TTC549 (cell line): ENCODE measurements around the gene GP9.
"Not testable (repeated sequence)": the region's sequence is repeated elsewhere in the genome, so short reads cannot be mapped to it uniquely, and the experiment has no call there.

ENCODE experiments used
- FAIRE-seq: peaks from 2 replicates; lab custom pipeline; 2012; peaks lifted over from hg19 to GRCh38; lab: Jason Lieb, UNC

Gene GP9

DNA sequence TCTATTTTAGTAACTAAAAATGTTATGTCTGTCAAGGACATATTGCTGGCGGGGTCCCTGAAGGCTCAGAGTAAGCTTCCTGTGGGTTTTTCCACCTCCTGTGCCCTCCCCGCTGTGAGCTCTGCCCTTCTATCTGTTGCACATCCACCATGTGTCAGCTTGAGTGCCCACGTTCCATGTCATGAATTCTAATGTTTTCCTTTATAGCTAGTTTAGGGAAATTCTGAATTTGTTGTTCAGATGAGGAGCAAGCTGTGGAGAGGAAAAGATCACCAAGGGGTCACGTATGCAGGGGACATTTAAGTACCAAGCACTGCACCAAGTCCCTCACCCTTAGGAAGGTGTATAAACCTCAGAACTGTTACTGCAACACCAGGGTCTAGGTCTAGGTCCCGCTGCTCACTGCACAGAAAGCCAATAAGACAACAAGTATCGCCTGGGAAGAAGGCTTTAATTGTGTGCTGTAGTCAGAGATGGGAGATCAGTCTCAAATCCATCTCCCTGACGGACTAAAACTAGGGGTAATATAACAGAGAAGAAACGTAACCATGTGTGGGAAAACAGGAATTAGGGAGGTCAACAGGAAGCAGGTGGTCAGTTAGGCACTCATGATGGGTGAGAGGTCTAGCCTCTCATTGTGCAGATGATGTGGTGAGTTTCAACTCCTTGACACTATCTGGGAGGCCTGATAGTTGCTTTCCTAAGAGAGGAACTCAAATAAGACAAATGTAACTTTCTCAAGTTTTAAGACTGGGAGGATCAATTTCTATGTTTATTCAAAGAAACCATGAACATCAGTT, 9.7 kb downstream of the GP9 start:
- FAIRE-seq: no peak

- FAIRE-seq: no peak
Observed at GRCh38 chr3:129077222-129077621, 16.6 kb downstream of the GP9 start.

DNA sequence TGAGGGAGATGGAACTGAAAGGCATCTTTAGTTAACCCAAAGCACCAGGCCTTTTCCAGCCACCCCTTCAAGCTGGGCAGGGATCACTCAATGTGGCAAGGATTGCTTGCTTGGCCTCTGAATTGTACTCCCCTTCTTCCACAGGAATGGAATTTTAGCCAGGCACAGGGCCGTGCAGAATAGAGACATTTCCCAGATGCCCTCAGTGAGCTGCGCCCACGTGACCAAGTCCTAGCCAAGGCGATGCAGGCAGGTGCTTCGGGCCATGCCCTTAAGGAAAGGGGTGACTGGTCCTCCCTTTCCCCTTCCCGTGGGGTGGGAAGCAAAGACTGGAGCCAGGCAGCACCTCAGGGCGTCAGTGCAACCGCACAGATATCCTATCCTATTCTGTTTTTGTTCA, 17.9 kb downstream of the GP9 start:
- FAIRE-seq: no peak

DNA sequence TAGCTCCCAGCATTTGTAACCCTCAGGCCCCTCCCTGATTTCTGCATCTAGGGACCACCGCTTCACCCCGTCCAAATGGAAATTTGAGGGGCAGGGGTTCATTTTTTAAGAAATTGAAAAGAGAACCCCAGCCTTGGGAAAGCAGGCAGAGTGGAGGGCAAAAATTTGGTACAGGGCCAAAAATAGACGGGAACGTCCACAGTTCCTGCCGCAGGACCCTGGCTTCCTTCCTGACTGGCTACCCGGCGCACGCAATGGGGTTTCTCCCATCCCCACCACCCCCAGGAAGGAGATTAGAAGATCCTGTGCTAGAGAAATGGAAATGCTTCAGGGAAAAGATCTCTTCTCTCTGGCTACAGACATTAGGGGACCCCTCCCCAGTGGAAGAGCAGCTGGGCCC, 20.9 kb downstream of the GP9 start:
- FAIRE-seq: no peak

- no peak for FAIRE-seq
Observed at GRCh38 chr3:129082026-129082425, 21.4 kb downstream of the GP9 start.

DNA sequence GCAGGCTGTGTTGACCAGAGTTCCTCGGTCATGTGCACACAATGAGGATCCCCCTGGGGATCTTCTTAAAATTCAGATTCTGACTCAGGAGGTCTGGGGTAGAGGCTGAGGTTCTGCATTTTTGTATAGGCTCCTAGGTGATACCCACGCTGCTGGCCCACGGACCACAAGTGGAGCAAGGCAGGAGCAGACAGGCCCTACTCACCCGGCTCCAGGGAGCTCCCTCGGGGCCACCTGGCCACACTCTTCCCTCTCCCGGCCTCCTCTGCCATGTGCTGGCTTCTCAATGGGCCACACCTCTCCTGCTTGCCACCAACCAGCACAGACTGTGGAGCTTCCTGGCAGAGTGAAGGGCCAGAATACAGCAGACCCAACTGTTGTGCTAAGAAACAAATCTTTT, 23.9 kb downstream of the GP9 start:
- FAIRE-seq: no peak

GRCh38 chr3:129085165-129085715, 24.7 kb downstream of the GP9 start:
- no peak for FAIRE-seq

DNA sequence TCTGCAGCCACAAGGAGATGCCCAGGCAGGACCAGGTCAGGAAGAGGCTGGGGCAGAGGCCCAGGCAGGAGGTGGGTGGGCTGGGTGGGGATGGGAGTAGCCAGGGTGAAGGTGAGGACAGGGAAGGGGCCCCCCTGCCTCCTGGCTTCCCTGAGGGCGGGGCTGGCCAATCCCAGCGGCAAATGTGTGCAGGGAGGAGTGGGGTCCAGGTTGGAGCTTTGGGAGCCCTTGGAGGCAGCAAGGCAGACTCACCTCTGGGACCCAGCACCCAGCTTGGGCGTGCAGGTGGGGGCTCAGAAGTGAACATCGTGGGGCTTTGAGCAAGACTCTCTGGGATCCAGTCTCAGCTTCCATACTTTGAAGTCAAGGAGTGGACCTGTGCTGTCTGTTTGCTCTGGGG, 25.2 kb downstream of the GP9 start:
- no peak for FAIRE-seq

DNA sequence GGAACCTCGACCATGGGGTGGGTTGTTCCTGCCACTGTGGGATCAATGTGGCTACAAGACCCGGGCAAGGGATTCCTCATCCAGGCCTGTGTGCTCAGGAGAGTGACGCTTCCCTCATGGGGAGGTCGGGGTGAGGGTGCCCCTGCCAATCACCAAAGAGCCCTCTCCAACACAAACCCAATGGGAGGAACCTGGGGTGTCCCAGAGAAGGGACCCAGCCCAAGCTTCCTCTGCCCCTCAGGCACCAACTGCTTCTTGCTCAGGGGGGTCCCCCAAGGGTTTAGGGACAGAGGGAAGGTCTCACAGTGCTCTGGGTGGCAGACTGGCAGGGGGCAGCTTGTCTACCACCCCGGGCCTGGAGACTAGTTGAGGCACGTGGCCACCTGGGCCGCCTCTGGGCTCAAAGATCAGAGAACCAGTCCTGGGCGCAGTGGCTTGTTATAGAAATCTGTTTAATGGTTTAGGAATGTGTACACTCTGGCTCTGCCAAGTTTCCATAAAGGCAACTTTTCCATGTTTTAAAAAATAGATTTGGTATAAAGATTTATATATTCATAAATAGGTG, 26.6 kb downstream of the GP9 start:
- no peak for FAIRE-seq

DNA sequence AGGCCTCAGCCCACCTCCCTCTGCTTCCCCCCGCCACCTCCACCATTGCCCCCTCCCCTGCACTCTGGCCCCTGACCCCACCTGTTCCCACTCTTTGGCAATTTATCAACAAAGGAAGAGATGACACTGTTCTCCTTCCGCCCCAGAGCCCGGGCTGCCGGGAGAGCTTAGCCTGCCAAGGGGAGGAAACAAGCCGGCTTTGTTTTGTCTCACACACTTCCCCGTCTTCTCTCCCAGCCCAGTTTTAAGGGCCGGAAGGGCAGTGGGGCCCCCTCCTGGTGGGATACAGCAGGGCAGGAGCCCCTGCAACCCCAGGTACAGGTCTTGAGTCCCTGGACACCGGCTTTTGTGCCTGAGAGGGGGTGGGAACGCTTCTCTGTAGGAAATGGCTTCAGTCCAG, 27.3 kb downstream of the GP9 start:
- FAIRE-seq: not testable (repeated sequence)

DNA sequence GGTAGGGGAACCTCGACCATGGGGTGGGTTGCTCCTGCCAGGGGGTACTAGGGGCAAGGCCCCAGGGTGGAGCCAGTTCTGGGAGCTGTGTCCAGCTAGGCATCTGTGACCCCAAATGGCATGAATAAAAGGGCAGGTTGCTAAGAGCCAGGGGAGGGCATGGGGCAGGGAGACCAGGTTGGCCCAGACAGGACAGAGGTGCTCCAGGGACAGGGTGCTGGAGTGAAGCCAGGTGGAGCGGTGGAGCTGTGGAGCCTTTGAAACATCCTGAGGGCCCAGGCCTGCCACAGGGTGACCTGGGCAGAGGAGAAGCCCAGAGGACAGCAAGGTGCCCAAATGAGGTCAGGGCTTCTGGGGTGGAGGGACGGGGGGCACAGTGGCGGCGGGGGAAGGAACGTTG, 27.7 kb downstream of the GP9 start:
- not testable (repeated sequence) for FAIRE-seq

- FAIRE-seq: no peak
Observed at GRCh38 chr3:129095285-129095684, 34.7 kb downstream of the GP9 start.

DNA sequence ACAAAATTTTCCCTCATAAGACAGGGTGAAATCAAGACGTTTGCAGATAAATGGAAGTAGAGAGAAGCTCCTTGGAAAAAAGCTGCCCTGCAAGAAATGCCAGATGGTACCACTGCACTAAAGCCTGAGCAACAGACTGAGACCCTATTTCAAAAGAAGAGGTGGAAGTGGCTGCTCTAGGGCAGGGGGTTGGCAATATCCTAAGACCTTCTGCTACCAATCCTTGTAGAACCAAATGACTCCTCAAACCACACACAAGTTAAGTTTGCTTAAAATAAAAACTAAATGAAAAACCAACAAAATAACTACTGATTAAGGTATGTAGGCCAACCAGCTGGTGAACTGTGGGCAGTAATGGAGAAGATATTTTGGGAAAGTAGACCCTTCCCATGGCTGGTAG, 39.7 kb downstream of the GP9 start:
- no peak for FAIRE-seq

GRCh38 chr3:129101370-129102138, 41.0 kb downstream of the GP9 start:
- no peak for FAIRE-seq

DNA sequence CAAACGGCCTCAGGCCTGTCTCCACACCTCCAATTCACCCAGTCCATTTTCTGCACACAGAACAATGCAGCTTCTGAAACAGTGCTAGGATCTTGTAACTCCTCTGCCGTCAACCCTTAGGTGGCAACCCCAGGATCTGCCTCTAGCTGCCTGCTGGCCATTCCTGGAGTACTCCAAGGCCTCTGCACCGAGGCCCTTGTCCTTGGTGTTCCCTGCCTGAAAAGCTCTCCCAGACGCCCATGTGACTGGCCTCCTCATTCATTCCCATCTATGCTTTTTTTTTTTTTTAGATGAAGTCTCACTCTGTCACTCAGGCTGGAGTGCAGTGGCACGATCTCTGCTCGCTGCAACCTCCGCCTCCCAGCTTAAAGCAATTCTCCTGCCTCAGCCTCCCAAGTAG, 42.7 kb downstream of the GP9 start:
- no peak for FAIRE-seq

DNA sequence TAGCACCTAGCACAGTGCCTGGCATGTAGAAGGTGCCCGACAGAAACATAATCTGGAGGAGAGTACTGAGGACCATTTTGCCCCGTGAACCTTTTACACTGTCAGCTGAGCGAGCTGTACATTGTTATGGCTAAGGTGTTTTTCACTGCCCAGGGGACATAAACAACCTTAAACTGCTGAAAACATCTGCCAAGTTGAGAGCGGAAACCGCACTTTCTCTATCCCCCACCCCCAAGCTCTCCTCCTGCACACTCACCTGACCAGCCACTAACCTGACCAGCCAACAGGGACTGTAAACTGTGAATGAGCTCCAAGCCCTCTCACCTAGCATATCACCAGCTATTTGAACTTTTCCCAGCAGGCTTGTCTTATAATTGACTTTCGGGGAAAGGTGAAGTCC, 43.5 kb downstream of the GP9 start:
- FAIRE-seq: no peak

GRCh38 chr3:129104498-129105079, 44.0 kb downstream of the GP9 start:
- FAIRE-seq: no peak

- no peak for FAIRE-seq
Observed at GRCh38 chr3:129105862-129106261, 45.3 kb downstream of the GP9 start.

DNA sequence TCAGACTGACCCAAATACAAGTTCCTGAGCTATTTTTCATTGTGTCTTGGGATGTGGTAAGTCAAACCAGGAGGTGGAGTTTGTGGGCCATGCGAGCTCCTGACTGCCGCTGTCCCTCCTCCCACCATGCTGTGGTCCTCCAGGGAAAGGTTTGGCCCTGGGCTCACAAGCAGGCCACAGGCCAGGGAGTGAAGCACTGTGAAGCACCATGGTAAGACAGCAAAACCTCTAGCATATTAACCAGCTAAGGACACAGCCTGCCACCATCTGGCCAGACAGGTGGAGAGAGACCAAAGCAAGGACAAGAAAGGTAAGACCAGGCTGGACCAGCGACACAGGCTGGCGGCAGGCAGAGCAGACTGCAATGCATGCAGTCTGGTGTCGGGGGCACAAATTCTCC, 45.7 kb downstream of the GP9 start:
- no peak for FAIRE-seq

GRCh38 chr3:129106866-129107565, 46.4 kb downstream of the GP9 start:
- FAIRE-seq: no peak

- no peak for FAIRE-seq
Observed at GRCh38 chr3:129107793-129108192, 47.2 kb downstream of the GP9 start.
